Measurements from ENCODE around the gene TNFRSF9.

The TNFRSF9 gene

GRCh38 chr1:7869136-7869920 lies 71.3 kb downstream of the TNFRSF9 start:
- no peak for DNase-seq

GRCh38 chr1:7868070-7868780 lies 72.4 kb downstream of the TNFRSF9 start:
- DNase-seq, result no peak

GRCh38 chr1:7865978-7866377 lies 74.7 kb downstream of the TNFRSF9 start:
- DNase-seq, result no peak
